COLO829 (cell line): ENCODE results near the gene SLC29A4.
"Not testable (repeated sequence)": the region's sequence is repeated elsewhere in the genome, so short reads cannot be mapped to it uniquely, and the experiment has no call there.

Experiments used
- DNase-seq: peaks from one replicate; pipeline ENCODE4 v3.0.0; 2012; ENCODE audit warnings: low spot score

The SLC29A4 gene

DNA sequence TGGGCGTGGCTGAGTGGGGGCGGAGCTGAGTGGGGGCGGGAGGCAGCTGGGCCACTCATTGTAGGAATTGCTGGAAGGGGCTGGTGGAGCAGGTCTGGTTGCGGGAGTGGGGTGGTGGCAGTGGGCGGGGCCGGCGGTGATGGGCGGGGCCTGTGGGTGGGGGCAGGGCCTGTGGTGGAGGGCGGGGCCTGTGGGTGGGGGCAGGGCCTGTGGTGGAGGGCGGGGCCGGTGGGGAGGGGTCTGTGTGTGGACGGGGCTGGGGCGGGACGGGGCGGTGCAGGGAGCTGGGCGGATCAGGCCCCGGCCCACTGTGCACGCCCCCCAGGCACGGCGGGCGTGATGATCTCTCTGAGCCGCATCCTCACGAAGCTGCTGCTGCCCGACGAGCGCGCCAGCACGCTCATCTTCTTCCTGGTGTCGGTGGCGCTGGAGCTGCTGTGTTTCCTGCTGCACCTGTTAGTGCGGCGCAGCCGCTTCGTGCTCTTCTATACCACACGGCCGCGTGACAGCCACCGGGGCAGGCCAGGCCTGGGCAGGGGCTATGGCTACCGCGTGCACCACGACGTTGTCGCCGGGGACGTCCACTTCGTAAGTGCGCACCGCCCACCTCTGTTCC lies 14.0 kb downstream of the SLC29A4 start:
- DNase-seq, result no peak

DNA sequence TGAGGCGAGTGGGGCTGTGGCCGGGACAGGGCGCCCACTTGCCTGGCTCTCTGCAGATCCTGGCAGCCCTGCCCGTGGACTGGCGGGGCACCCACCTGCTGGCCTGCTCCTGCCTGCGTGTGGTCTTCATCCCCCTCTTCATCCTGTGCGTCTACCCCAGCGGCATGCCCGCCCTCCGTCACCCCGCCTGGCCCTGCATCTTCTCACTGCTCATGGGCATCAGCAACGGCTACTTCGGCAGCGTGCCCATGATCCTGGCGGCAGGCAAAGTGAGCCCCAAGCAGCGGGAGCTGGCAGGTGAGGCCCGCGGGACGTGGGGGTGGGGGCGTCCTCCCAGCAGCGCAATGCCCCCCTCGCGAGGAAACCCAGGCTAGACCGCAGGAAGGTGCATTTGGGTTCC lies 17.6 kb downstream of the SLC29A4 start:
- no peak for DNase-seq

DNA sequence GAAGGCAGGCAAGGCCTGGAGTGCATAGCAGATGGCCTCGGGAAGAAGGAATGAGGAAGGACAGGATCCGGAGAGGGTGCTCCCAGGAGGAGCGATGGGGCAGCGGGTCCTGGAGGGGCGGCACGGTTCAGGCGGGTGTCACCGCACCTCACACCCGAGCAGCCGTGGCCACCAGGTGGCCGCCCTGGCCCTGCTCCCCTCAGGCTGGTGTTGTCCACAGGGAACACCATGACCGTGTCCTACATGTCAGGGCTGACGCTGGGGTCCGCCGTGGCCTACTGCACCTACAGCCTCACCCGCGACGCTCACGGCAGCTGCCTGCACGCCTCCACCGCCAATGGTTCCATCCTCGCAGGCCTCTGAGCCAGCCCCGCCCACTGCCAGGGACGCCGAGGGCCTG lies 19.8 kb downstream of the SLC29A4 start:
- no peak for DNase-seq

DNA sequence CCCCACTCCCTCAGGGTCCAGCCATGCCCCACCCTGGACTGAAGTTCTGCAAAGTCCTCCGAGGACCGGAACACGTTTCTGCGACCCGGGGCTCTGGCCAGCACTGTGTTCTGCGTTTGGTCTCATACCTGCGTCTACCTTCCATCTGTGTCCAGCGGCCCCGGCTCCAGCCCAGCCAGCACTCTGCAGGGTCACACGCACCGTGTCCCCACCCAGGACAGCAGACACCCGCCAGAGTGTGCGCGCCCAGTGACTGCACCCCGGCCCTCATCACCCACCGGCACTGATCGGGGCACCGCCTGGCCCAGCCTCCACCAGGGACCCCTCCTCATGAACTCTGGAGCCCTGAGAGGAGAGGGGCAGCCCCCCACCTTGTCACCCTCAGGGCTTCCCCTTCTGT lies 20.3 kb downstream of the SLC29A4 start:
- no peak for DNase-seq

DNA sequence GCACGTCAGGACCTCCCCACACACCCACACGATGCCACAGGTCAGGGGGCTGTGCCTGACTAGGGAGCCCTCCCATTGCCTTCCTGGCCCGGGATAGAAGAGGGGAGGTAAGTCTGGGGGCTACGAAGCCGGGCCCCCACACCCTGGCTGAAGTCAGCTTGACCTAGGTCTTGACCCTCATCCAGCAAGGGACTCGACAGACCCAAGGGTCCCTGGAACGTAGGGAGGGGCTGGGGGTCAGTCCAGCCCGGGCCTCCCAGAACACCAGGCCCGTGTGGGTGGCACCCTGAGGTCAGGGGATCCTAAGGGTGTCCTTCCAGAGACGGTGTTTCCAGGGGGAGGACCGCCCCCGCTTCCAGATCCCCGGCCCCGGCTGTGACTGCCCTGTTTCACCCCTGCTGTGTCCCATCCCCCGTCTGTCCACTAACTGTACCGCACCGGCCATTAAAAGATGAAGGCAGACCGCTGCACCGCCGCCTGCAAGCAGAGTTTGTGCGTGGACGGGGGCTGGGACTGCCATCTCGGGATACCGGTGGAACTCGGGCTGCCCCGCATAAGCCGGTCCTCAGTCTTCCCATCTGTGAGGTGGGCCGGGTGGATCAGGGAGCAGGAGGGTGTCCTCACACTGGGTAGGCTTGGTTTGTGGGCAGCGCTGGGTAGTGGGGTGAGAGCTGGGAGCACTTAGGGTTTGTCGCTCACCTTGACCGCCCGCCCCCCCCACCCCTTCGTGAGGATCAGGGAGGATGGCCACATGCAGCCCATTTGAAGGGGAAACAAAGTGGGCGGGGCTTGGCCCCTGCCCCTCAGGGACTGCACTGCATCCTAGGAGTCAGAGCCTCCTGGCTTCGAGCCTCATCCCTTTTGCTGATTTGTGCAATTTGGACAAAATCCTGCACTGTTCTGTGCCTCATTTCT lies 21.1 kb downstream of the SLC29A4 start:
- no peak for DNase-seq

DNA sequence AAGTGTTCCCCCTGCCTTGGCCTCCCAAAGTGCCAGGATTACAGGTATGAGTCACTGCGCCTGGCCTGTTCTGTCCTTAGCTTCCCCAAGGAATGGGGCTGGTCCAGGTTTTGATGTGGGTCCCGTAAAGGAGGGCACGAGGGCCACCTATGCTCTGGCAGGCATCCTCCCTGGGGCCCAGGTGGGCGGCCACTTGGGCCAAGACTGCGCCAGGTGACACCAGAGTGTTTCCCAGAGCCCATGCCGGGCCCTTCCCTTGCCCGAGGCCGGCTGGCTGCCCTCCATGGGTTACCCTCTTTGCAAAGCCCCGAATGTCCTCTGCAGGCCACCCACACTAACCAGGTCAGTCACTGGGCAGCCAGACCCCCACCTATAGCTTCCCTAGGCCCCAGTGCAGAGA lies 22.3 kb downstream of the SLC29A4 start:
- DNase-seq, result not testable (repeated sequence)

DNA sequence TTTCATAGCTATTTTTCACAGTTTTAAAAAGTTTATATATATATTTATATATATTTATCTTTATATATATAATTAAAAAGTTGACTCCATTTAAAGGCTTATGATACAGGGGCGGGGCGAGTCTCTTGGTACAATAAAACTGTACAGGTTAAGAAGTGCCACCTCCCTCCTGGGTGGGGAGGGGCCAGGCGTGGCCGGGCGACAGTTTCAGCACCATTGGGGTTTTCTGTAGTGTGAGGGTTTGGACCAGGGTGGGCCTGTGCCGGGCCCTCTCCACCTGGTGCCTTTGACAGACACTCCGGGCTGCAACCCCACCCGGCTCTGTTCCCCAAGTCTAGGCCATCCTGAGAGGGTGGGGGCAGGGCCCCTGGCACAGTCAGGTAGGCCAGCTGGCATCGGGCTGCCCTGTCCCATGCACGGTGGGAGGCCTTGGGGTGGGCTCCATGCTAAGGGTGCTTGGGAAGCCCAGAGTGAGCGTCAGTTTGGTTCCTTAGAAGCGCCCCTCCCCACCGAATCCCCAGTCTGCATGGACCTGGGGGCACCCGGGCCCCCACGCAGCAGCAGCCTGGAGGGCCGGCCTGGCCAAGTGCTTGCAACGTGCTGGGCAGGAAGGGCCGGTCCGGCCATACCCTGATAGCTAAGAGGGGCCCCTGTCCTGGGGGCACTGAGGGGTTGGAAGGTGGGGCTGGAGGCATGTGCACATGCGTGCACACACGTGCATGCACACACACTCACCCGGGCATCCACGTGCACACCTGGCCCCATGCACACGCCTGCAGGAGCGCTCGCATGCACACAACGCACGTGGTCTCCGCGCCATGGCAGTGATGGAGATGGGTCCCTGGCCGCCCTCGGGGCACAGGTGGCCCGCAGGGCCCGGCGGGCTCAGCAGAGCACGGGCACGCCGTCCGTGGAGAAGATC lies 24.7 kb downstream of the SLC29A4 start:
- not testable (repeated sequence) for DNase-seq

DNA sequence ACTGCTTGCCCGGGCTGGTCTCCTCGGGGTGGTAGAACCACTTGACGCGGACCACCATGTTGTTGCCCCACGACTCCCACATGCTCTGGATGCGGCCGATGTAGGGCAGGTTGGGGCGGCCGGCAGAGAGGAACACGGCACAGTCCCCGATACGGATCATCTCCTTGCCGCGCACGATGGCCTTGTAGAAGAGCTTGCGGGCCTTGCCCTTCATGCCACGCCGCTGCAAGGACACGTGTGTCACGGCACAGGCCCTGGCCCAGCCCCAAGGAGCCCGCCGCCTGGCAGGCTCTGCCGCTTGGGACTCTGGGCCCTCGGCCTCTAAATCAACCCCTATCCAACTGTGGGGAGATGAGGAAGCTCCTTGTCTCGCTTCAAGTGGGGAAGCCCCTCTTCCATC lies 26.4 kb downstream of the SLC29A4 start:
- no peak for DNase-seq

DNA sequence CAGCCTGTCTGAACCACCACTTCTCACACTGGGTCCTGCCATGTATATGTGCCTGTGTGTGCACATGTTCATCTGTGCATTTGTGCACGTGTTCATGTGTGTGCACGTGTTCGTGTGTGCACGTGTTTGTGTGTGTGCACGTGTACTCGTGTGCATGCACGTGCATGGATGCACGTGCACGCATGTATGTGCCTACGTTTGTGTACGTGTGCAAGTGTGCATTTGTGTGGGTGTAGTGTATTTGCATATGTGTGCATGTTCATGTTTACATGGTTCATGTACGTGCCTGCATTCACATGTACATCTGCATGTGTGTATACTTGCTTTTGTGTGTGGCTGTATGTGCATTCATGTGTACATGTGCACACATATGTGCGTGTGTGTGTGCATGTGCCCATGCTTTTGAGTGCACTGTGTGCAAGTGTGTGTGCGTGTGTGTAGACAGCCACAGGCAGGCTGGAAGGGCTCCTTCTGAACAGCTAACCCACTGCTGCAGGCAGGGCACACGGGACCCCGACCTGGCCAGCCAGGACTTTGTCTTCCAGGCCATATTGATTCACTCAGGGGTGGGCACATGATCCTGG lies 28.2 kb downstream of the SLC29A4 start:
- no peak for DNase-seq

DNA sequence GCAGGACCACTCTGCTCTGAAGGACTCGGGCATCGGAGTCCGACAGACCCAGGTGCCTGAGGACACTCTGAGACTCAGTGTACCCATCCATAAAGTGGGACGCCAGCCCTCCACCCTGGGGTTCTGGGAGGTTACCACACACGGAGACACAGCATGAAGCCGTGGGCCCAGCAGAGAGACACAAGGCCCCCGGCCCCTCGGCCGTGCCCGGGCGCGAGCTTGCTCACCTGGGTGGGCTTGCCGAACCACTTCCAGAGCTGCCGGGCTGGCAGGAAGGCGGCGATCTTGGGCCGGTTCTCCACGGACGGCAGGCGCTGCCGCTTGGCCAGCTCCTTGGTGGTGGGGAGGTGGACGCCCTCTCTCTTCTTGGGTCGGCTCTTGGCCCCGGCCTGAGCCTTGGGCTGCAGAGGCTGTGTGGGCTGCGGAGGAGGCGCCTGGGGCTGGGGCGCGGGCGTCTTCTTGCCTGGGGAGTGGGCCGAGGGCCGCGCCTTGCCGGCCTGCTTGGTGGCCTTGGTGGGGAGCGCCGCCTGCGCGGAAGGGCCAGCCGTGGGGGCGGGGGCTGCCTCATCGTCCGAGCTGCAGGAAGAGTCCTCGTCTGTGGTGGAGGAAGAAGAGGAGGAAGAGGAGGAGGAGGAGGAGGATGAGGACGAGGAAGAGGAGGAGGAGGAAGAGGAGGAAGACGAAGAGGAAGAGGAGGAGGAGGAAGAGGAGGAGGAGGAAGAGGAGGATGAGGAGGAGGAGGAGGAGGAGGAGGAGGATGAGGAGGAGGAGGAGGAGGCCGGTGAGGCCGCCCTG lies 29.7 kb downstream of the SLC29A4 start:
- DNase-seq, result not testable (repeated sequence)

DNA sequence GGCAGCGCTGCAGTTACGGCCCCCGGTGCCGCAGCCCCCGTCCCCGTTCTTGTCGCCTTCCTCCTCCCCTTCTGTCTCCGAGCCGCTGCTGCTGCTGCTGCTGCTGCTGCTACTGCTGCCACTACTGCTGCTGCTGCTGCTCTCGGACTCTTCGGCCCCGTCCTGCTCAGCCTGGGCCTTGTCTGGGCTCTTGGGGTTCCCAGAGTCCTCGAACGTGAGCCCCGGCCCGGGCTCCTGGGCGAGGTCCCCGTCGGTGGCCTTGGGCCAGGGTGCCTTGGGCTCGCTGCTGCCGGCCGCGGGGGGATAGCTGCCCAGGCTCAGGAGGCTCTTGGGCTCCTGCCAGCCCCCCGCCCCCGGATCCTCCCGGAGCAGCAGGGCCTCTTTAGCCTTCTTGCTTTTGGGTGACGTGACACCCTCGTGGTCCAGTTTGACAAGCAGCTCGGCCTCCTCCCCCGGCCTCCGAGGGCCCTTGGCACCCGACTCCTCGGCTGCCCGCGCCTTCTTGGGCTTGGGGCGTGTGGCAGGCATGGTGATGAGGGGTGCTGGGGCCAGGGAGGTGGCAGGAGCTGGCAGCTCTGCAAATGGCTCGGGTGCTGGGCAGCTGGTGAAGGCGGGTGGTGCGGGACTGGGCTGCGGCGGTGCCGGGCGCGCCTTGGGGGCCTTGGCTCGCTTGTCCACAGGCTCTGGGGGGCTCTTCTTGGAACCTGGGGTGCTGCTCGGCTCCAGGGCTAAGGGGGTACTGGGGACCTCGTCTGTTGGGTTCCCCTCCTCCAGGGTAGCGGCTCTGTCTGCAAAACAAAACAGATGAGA lies 30.5 kb downstream of the SLC29A4 start:
- not testable (repeated sequence) for DNase-seq

DNA sequence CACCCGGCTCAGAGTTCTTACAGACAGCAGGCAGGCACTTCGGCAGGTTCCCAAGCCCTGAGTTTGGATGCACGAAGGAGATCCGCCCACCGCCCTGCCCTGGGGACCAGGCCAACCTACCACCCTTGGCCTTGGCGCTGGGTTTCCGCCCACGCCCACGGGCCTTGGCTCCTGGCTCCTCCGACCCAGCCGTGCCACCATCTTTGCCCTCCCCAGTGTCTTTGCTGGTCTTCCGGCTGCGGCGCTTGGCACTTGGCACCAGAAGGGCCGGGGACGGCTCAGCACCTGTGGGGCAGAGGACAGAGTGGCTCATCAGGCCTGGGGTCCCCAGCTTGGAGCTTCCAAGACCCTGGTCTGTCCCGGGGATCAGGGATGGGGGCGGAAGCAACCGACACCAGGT lies 32.1 kb downstream of the SLC29A4 start:
- no peak for DNase-seq

DNA sequence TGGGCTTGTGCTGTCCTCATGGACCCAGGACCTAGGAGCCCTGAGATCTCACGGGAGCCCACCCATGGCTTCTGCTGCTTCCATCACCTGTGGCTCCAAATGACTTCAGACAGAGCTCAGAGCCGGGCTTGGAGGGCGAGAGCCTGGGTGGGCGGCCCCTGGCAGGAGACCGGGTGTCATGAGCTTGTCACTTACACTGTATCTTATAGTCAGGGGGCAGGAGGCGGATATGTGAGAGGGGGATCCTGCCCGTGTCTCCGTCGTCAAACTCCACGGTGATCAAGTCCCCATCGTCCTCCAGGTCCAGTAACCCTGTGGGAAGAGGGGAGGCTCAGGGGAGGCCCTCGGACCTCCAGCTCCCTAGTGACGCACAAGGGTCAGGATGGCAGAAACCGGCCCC lies 33.0 kb downstream of the SLC29A4 start:
- DNase-seq, result no peak

DNA sequence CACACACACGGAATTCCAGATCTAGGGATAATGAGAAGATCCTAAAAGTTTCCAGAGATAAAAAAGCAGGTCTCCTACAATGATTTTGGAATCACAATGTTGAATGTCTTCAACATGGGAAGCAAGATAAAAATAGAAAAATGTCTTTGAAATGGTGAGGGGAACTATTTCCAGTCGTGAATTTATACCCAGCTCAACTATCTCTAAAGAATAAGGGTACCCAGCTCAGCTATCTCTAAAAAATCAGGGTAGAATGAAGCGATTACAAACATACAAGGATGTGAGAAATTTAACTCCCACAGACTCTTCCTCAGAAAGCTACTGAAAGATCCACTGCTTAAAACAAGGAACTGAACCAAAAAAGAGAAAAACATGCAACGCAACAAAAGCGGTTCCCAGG lies 35.9 kb downstream of the SLC29A4 start:
- not testable (repeated sequence) for DNase-seq

DNA sequence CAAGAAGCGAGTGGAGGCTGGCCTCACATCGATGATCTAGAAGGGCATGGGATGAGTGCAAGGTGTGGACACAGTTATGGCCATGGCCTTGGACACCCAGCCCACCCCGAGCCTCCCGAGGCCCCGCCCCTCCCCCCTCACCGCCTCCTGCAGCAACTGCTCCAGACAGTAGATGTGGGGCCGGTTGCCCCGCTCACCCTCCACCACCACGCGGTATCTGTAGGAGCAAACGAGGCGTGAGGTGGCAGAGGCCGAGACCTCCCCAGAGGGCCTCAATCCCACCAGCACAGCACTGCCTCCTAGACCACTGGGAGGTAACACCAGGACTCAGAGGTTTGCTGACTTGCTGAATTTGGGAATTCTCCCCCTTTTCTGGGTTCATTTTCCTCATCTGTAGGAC lies 37.6 kb downstream of the SLC29A4 start:
- DNase-seq, result no peak

DNA sequence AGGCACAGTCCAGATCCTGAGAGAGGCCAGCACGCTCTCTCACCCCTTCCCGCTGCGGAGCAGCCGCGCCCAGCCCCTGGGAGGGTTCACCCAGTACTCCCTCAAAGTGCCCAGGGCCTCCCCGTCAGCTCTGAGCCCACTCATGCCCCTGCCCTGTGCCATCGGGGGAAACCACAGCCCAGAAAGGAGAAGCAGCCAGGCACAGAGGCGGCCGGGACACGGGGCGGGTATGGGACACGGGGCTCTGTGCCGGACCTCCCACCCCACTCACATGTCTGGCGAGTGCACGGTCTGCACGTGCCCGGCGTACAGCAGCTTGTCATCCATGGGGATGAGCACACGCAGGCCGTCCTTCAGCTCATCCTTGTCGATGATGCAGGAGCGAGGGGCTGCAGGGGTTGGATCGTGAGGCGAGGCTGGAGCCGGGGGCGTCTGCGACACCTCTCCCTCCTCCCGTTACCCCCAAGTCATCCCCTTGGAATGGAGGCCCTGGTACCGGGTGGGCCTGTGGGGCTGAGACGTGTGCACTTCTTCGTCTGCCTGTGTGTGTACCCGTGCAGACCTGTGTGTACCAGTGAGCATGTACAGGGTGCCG lies 38.2 kb downstream of the SLC29A4 start:
- DNase-seq, result no peak

DNA sequence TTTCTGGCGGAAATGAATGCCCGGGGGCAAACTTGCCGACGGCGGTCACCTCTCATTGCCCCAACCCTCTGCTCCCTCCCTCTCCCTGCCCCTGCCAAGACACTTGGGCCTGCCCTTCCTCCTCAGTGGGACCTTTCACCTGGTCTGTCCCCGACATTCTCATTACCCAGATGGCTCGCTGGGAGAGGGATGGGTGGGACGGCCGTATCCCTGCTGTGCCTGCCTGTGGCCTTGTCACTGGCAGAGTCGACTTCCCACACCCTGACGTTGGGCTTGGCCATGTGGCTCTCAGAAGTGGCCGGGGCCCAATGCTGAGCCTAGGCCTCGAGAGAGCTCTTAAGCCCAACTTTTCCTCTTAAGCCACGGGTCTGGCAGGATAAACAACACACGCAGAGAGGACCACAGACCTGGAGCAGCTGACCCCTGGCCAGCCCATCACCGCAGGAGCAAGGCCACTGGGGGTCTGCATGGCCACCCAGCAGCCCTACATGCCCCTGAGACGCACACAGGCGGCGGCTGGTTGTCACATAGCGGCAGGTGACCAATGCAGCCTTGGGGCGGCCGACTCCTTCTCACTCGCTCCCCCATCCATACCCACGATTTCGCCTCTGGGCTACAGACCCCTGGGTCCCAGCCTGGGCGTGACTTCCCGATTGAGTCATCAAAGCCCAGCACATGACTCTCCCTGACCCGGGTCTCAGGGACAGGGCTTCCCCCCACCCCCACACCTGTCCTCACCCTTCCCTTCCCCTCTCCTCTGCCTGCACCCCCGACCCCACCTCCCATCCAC lies 40.1 kb downstream of the SLC29A4 start:
- DNase-seq, result no peak

DNA sequence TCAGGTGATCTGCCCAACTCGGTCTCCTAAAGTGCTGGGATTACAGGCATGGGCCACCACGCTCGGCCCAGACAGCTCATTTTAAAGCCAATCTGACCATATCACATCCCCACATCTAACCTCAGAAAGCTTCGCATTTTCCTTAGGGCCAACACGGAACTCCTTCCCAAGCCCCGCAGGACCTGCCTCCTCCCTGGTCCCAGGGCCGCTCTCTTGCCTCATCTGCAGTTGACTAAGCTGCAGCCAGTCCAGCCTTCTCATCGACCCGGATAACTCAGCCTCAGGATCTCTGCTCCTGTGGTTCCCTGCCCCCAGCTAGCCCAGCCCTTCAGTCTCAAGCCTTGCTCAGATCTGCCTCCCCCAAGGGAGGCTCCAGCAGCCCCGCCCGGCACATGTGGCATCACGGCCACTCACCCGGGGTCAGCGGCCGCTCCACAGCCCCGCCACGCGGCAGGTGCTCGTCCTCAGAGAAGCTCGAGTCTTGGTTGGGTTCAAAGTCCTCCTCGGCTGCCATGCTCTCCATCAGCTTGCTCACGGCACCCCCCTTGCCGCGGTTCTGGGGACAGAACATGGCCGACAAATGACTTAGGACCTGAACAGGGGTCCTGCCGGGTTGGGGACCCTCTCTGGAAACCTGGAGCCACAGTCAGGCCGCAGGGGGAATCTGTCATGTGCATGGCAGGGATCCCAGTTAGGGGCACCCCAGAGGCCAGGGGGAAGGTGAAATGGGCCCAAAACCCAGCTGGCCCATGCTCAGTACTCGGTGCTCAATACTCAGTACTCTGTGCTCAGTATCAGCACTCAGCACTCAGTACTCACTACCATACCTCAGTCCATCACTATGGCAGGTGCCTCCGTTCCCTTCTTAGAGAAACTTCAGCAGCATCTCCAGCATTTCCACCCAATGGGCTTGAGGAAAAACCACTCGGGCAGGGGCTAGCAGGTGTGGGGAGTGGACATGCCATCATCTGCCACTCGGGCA lies 41.3 kb downstream of the SLC29A4 start:
- not testable (repeated sequence) for DNase-seq
